Duodenal mucosa (tissue), 2 donors: ENCODE data around the gene GAL3ST2.
"Not testable (repeated sequence)": the region's sequence is repeated elsewhere in the genome, so short reads cannot be mapped to it uniquely, and the experiment has no call there.

Experiments
- H3K27ac ChIP-seq: one replicate; pipeline ENCODE4 v1.7.0; 2013; ENCODE audit warnings: low read depth, low read length
- H3K27me3 ChIP-seq, 2 donors: one replicate each; pipeline ENCODE4 v1.7.0; 2013; ENCODE audit warnings: low read length in 2 of 2, control low read depth in 1 of 2; ENCODE audit not compliant: insufficient read depth in 2 of 2, control insufficient read depth in 1 of 2
- H3K36me3 ChIP-seq, 2 donors: one replicate each; pipeline ENCODE4 v1.7.0; 2013; ENCODE audit warnings: low read length in 2 of 2, control low read depth in 1 of 2; ENCODE audit not compliant: insufficient read depth in 2 of 2, control insufficient read depth in 1 of 2
- H3K4me1 ChIP-seq, 2 donors: one replicate each; pipeline ENCODE4 v1.7.0; 2013; ENCODE audit warnings: low read length in 2 of 2, control low read depth in 1 of 2; ENCODE audit not compliant: insufficient read depth in 2 of 2, control insufficient read depth in 1 of 2
- H3K4me3 ChIP-seq, 2 donors: one replicate each; pipeline ENCODE4 v1.7.0; 2013; ENCODE audit warnings: low read length in 2 of 2, low read depth in 1 of 2
- H3K9ac ChIP-seq, 2 donors: one replicate each; pipeline ENCODE4 v1.7.0; 2013; ENCODE audit warnings: low read length in 2 of 2, low read depth in 1 of 2
- H3K9me3 ChIP-seq, 2 donors: one replicate each; pipeline ENCODE4 v1.7.0; 2013; ENCODE audit warnings: low read length in 2 of 2, control low read depth in 1 of 2; ENCODE audit not compliant: control insufficient read depth in 1 of 2

GAL3ST2 gene

DNA sequence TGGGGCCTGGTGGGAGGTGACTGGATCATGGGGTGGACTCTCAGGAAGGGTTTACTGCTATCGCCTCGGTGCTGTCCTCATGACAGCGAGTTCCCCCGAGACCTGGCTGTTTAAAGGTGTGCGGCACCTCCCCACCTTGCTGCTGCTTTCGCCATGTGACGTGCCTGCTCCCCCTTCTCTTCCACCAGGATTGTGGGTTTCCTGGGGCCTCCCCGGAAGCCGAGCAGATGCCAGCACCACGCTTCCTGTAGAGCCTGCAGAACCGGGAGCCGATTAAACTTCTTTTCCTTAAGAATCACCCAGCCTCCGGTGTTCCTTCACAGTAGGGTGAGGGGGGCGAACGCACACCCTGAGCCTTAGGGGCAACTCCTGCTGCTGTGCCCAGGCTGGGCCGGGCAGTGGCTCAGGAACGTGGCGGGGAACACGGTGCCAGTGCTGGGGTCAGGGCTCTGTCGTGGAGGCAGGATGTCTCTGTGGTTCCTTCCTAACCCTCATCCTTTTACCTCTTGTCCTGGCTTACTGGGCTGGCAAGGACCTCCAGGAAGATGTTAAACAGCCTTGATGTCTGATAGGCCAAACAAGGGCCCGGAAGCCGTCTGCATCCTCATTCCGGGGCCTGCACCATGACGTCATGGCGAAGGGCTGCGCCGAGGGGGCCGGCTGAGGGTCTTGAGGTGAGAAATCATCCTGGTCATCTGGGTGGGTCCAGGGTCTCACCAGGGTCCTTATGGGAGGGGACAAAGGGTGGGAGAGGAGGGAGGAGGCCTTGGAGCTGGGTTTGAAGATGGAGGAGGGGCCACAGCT is 45.0 kb downstream of the GAL3ST2 start:
- Histone ChIP-seq H3K4me1 (no peaks in the 10 kb centered on the region), H3K36me3 (no peaks in the 10 kb centered on the region), H3K27me3 (no peaks in the 10 kb centered on the region), H3K9me3 (peaks cover 1 to 2% of the 10 kb centered on the region in 2 donors), H3K27ac (no peak overlapping the region), H3K9ac (no peak overlapping the region), H3K4me3 (no peak overlapping the region)

DNA sequence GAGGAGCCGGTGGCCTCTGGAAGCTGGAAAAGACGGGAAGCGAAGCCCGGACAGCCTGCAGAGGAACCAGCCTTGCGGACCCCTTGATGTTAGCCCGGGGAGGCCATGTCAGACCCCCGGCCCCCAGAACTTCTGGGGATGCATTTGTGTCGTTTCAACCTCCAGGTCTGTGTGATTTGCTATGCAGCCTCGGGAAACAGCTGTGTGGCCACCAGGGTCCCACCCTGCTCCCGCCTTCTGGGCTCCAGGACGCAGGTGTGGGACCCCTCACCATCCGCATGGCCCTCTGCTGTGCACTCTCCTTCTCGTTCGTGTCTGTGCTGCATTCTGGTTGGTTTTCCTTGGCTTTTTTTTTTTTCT is 45.6 kb downstream of the GAL3ST2 start:
- no peak overlapping the region for H3K27ac ChIP-seq
- no peaks in the 10 kb centered on the region for H3K36me3 ChIP-seq
- peaks cover 7 to 8% of the 10 kb centered on the region in 2 donors for H3K9me3 ChIP-seq
- no peak overlapping the region for H3K4me3 ChIP-seq
- H3K27me3 ChIP-seq, result no peaks in the 10 kb centered on the region
- no peaks in the 10 kb centered on the region for H3K4me1 ChIP-seq
- H3K9ac ChIP-seq, result no peak overlapping the region

DNA sequence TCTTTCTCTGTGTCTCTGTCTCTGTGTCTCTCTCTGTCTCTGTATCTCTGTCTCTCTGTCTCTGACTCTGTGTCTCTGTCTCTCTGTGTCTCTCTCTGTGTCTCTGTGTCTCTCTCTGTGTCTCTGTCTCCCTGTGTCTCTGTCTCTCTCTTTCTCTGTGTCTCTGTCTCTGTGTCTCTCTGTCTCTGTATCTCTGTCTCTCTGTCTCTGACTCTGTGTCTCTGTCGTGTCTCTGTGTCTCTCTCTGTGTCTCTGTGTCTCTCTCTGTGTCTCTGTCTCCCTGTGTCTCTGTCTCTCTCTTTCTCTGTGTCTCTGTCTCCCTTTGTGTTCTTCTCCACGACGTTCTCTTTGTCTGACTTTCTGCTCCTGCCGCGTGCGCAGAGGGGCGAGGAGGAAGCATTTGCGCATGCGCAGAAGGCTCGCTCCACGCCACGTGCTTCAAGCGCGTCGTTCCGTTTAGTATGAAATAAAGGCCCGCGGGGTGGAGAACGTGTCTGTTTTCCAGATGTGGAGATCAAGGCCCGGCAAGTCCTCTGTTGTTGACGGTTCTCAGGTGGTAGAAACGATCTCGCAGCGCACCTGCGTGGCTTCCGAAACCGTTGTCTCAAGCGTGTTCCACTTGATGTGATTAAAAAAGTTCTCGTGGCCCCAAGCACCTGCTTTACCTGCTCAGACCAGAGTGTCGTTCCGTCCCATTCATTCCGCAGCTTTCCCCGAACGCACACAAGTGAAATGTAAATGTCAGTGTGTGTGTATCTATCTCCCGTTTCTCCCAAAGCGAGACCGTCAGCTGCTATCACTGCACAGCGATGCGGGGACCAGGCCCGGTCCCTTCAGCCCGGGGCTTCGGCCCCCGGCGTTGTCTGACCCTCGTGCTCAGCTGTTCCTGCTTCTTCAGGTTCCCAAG is 47.2 kb downstream of the GAL3ST2 start:
- not testable (repeated sequence) for H3K36me3 ChIP-seq, H3K27ac ChIP-seq, H3K4me1 ChIP-seq, H3K4me3 ChIP-seq, H3K27me3 ChIP-seq, H3K9ac ChIP-seq
- peaks cover 11 to 14% of the 10 kb centered on the region in 2 donors for H3K9me3 ChIP-seq

DNA sequence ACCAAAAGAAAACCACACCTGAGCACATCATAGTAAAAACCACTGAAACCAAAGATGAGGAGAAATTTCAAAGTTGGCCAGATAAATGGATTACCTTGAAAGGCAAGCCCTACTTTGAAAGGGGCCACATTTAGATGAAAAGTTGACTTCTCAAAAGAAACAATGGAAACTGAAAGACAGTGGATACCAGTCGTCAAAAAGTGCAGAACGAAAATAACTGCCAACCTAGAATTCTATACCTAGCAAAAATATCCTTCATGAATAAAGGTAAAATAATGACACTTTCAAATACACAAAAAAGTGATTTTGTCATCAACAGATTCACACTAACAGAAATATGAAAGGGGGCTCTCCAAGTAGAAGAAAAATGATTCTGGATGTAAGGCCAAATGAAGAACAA is 50.8 kb downstream of the GAL3ST2 start:
- H3K36me3 ChIP-seq, result no peaks in the 10 kb centered on the region
- no peak overlapping the region for H3K4me3 ChIP-seq
- no peak overlapping the region for H3K27ac ChIP-seq
- H3K9ac ChIP-seq, result no peak overlapping the region
- no peaks in the 10 kb centered on the region for H3K27me3 ChIP-seq
- no peaks in the 10 kb centered on the region for H3K4me1 ChIP-seq
- H3K9me3 ChIP-seq, result peaks cover 11 to 14% of the 10 kb centered on the region in 2 donors

DNA sequence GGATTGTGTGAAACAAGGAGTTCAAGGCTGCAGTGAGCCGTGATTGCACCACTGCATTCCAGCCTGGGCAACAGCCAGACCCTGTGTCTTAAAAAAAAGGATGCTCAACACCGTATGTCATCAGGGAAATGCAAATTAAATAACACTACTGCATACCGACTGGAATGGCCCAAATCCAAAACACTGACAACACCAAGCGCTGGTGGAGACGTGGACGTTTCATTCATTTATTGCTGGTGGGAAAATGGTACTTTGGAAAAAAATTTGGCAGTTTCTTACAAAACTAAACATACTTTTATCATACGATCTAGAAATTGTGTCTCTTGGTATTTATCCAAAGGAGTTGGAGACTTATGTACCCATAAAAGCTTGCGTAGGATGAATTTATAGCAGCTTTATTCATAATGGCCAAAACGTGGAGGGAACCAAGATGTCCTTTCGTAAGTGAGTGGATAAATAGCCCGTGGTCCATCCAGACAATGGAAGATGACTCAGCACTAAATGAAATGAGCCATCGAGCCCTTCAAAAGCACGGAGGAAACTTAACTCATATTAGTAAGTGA is 56.6 kb downstream of the GAL3ST2 start:
- Histone ChIP-seq H3K4me1 (no peaks in the 10 kb centered on the region), H3K27ac (no peak overlapping the region), H3K9me3 (no peaks in the 10 kb centered on the region), H3K4me3 (no peak overlapping the region), H3K36me3 (no peaks in the 10 kb centered on the region), H3K9ac (no peak overlapping the region), H3K27me3 (peaks cover 0 to 3% of the 10 kb centered on the region in 2 donors)

DNA sequence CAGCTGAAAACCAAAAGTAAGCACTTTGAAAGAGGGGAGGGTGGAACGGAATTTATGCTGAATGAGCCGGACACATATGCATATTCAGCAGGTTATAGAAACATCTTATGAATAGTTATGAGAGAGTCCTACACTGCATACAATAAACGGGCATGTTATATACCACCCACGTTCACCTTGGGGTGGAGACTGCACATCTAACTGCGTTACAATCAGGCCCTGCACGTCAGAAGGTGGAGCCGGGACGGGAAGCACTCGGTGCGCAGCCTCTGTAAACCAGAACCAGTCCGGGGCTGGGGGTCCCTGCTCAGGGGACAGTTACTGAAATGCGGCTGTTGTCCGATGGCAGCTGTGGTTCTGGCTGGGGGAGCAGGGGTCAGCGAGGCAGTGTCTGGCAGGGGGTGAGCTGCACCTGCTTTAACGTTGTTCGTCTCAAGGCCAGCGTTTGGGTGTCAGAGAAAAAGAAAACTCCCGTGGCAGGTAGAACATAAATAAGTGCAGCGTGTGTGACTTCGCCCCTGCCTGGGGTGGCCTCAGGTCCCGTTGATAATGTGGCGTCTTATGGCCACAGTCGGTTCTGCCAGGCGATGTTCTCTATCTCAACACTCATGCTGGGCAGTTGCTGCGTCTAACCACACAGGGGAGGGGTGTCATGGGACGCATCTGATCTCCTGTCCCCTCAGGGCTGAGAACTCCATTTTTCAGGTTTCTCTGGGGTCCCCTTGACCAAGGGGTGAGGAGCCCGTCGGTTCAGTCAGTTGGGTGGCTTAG is 57.3 kb downstream of the GAL3ST2 start:
- H3K9me3 ChIP-seq, H3K4me1 ChIP-seq, H3K9ac ChIP-seq, H3K27me3 ChIP-seq, H3K27ac ChIP-seq, H3K4me3 ChIP-seq, H3K36me3 ChIP-seq: not testable (repeated sequence)

DNA sequence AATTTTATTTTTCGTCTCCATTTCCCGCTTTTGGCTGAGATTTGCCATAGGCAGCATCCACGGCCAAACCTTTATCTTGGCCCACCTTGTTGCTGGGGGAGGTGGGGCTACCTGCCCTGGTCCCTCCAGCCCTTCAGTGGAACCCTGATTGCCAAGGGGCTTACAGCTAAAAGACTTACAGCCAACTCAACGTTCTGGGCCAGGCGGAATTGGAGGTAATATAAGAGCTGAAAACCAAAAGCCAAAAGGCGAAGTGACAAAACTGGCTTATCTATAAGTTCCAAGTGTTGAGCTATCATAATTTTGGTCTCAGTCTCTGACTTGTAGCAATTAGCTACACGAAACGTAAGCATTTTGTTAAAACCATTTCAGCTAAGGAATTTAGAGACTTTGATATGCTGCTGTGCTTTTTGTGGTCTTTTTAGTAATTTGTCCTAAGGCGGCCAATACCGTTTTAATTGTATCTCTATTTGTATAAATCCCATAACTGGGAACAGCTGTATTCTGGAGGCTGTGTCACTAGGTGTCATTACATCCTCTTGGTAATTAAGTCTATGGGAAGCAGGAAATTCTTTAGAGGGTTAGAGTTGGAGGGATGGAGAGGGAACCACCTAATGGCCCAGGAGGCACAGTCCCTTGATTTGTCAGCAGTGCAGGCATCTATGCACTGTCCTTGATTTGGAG is 58.0 kb downstream of the GAL3ST2 start:
- Histone ChIP-seq H3K4me3 (no peak overlapping the region), H3K36me3 (no peaks in the 10 kb centered on the region), H3K4me1 (no peaks in the 10 kb centered on the region), H3K9me3 (no peaks in the 10 kb centered on the region), H3K9ac (no peak overlapping the region), H3K27ac (no peak overlapping the region), H3K27me3 (peaks cover 0 to 3% of the 10 kb centered on the region in 2 donors)

DNA sequence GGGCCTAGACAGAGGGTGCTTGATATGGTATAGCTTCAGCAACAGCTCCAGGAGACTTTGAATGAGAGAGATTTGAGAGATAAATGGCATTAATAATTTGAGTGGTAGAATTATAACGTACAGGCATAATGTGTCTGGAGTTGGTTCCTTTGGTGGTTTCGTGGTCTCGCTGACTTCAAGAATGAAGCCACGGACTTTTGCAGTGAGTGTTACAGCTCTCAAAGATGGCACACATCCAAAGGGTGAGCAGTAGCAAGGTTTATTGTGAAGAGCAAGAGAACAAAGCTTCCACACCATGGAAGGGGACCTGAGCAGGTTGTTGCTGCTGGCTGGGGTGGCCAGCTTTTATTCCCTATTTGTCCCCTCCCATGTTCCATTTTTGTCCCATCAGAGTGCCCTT is 59.0 kb downstream of the GAL3ST2 start:
- peaks cover 0 to 3% of the 10 kb centered on the region in 2 donors for H3K27me3 ChIP-seq
- H3K36me3 ChIP-seq, result no peaks in the 10 kb centered on the region
- no peak overlapping the region for H3K9ac ChIP-seq
- H3K4me1 ChIP-seq, result no peaks in the 10 kb centered on the region
- no peak overlapping the region for H3K27ac ChIP-seq
- H3K9me3 ChIP-seq, result no peaks in the 10 kb centered on the region
- H3K4me3 ChIP-seq, result no peak overlapping the region

DNA sequence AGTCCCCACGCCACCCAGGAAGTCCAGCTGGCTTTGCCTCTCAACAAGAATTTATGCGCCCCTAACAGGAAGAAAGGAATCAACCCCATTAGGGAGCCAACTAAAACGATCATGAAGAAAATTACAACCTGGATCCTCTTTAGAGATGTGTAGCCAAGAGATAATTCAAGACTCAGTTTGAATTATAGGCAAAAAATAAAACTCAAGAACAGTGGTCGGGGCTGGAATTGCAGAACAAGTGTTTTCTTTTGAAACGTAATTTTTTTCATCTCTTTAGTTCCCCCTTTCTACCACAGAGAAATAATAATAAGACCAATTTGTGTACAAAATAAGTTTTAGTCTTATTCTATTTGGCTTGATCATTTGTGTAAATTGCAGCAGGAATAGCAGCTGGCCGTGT is 59.7 kb downstream of the GAL3ST2 start:
- no peaks in the 10 kb centered on the region for H3K4me1 ChIP-seq
- H3K27ac ChIP-seq, result no peak overlapping the region
- peaks cover 0 to 3% of the 10 kb centered on the region in 2 donors for H3K27me3 ChIP-seq
- no peak overlapping the region for H3K9ac ChIP-seq
- no peak overlapping the region for H3K4me3 ChIP-seq
- H3K36me3 ChIP-seq, result no peaks in the 10 kb centered on the region
- H3K9me3 ChIP-seq, result no peaks in the 10 kb centered on the region
